GM12872 (cell line): ENCODE results near the gene SIK3.

Source experiments
- TF ChIP-seq, protein P1 (sequence below): IDR thresholded peaks from 3 replicates; pipeline ENCODE4 v1.5.1; 2011; ENCODE audit warnings: low read depth, mild to moderate bottlenecking, low read length, moderate library complexity; ENCODE audit not compliant: insufficient read depth

The SIK3 gene

DNA sequence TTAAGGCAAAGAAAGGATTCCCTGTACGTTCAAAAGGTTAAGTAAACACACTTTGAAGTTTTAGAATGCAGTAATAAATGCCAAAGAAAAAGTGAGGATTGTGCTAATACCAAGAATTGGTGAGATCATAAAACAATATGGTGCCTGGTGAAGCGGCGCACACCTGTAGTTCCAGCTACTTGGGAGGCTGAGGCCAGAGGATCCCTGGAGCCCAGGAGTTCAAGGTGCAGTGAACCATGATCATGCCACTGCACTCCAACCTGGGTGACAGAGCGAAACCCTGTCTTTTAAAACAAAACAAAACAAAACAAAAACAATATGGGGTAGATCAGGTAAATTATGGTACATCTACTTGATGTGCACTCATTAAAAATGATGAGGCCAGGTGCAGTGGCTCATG is 187.4 kb downstream of the SIK3 start:
- TF ChIP-seq, protein P1, sequence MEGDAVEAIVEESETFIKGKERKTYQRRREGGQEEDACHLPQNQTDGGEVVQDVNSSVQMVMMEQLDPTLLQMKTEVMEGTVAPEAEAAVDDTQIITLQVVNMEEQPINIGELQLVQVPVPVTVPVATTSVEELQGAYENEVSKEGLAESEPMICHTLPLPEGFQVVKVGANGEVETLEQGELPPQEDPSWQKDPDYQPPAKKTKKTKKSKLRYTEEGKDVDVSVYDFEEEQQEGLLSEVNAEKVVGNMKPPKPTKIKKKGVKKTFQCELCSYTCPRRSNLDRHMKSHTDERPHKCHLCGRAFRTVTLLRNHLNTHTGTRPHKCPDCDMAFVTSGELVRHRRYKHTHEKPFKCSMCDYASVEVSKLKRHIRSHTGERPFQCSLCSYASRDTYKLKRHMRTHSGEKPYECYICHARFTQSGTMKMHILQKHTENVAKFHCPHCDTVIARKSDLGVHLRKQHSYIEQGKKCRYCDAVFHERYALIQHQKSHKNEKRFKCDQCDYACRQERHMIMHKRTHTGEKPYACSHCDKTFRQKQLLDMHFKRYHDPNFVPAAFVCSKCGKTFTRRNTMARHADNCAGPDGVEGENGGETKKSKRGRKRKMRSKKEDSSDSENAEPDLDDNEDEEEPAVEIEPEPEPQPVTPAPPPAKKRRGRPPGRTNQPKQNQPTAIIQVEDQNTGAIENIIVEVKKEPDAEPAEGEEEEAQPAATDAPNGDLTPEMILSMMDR, result no peak

DNA sequence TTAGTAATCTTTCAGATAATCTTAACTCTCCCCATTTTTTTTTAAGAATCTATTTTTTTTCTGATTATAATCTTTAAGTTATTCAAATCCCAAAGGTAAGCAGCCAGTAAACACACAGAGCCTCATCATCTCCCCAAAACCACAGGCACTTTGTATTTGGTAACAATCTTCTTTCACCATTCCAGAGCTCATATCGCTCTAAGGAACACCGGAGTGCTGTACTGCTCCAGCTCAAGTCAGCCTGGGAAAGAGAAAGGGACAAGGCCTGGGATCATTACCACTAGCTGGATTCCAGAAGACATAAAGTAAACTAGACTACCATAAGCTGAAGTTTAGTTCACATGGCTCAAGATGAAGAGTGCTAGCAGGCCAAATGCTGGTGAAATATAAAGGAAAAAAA is 187.8 kb downstream of the SIK3 start:
- TF ChIP-seq, protein P1, result no peak

DNA sequence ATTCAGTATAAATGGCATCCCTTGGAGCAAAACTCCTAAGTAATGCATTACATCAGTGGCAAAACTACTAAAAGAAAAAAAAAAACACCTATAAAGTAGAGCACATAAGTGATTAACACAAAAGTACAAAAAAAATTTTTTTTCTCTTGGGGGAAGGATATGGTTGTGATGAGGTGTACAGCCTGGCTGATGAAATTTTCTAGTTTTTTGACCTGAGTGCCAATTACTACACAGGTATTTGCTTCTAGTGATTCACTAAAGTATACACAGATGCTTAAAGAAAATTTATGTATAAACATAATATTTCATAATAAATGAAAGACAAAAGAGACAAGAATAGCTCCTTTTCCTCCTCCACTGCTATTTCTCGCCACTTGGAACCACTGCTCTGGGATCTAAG is 189.0 kb downstream of the SIK3 start:
- TF ChIP-seq, protein P1, result no peak

DNA sequence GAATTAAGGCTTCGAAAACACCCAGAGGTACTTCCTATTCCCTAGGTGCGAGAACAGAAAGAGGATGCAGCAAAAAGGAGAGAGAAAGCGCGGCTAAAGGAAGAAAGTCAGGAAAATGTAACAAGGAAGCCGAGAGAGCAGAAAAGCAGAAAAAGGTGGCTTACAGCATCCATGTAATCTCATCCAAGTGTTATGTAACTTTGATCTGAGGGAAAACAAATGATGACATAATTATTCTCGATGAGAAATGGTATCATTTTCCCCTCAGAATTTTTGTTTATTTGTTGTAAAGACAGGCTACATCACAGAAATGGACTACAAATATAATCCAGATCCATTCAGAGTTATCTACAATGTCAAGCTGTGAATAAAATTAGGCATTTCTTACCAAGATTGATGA is 191.7 kb downstream of the SIK3 start:
- TF ChIP-seq, protein P1, result no peak

DNA sequence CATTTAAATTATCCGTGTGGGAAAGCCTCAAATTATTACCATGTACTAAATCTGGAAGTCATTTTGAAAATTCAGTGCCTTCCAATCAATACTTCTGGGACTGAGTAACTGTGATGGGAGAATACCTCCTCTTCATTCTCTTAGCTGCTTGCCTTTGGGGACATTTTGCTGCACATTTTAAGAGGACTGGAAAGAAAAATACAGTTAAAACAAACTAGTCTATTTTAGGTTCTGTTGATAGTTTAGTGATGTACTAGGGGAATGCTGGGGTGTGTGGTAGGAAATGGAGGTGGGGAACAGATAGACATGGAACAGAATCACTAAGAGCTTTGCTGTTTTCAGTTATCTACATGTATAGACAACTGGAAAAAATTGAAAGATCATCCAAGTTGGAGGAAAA is 195.1 kb downstream of the SIK3 start:
- TF ChIP-seq, protein P1, result no peak

DNA sequence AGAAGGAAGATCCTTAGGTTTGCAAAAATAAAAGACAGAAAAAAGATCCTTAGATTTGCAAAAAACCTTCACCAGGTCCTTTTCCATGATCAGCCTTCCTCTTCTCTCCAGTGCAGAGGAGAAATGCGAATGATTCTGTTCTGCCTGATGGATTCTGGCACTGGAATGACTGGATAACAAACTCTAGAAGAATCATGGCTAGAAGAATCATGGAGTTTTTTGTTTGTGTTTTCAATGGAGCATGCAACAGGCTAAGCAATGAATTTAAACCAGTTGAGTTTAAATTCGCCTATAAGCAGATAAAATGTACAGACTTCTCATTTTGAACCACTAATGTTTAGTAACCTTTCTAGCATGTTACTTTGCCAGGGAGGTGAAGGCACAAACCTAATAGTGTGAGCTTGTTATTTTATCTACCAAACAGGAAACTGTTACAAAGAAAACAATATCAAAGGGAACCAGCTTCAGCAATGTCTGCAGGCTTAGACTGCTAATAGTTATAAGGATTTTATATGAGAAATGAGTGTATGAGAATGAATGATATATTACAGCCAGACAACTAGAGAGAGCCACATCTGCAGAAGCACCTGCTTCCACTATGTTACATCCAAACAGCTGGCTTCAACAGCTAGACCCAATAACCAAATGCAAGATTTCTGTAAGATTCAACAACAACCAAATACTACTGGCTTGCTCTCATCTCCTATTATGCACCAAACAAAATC is 196.1 kb downstream of the SIK3 start:
- TF ChIP-seq, protein P1, result no peak

DNA sequence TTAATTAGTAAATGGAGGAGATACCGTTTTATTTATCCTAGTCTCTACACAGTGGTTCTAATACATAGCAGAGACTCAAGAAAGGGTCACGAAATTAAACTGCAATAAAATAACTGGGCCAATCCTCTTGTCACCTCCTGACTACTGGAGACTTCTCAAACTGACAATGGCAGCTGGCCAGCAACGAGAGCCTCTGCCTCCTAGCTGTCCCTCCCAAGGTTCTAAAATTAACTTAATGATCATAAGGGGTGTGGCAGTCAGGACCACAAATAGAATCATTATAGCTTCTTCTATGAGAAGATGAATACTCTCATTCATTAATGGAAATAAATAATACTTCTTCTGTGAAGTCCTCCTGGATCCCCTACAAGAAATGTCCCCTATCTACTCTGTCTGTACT is 197.0 kb downstream of the SIK3 start:
- TF ChIP-seq, protein P1, result no peak
